Astrocyte of the spinal cord (primary cell): Measurements from ENCODE around the gene EVX2.

Experiments
- DNase-seq: peaks from one replicate; pipeline ENCODE4 v3.0.0; 2011; ENCODE audit warnings: low read depth, low spot score
- H3K4me3 ChIP-seq: 2 replicates; pipeline ENCODE4 v1.5.1; 2011; ENCODE audit warnings: low read depth, mild to moderate bottlenecking, low read length, moderate library complexity
- CTCF ChIP-seq: IDR thresholded peaks from 2 replicates; pipeline ENCODE4 v1.5.1; 2012; ENCODE audit warnings: low read depth, mild to moderate bottlenecking, low read length, inconsistent platforms
- in situ Hi-C: cut with HindIII; loops from 2 replicates; pipeline ENCODE4 v1.10.0; 2017; ENCODE audit warnings: low sequenced_read_pairs

The EVX2 gene

GRCh38 chr2:176084611-176085119 lies 903 bp upstream of the EVX2 start:
- TF ChIP-seq CTCF = no peak
- no peak for DNase-seq
- in situ Hi-C loops = no loop called here
- H3K4me3 ChIP-seq = no peak overlapping the region

GRCh38 chr2:176082824-176083751 lies 674 bp downstream of the EVX2 start:
- H3K4me3 ChIP-seq = no peak overlapping the region
- no peak for DNase-seq
- TF ChIP-seq CTCF = no peak
- in situ Hi-C loops = no loop called here

GRCh38 chr2:176082525-176082823 lies 1.3 kb downstream of the EVX2 start:
- no peak for TF ChIP-seq CTCF
- DNase-seq = no peak
- H3K4me3 ChIP-seq = no peak overlapping the region
- in situ Hi-C loops = no loop called here

GRCh38 chr2:176081837-176082524 lies 1.8 kb downstream of the EVX2 start:
- no peak for DNase-seq
- no peak for TF ChIP-seq CTCF
- in situ Hi-C loops = no loop called here
- H3K4me3 ChIP-seq = no peak overlapping the region

GRCh38 chr2:176081376-176081836 lies 2.4 kb downstream of the EVX2 start:
- no peak overlapping the region for H3K4me3 ChIP-seq
- in situ Hi-C loops = no loop called here
- no peak for TF ChIP-seq CTCF
- peak; percentile 23 for DNase-seq

GRCh38 chr2:176080540-176081375 lies 3.0 kb downstream of the EVX2 start:
- DNase-seq = no peak
- no peak overlapping the region for H3K4me3 ChIP-seq
- no peak for TF ChIP-seq CTCF
- in situ Hi-C loops = no loop called here
